Gastrocnemius medialis (tissue), 4 donors: ENCODE measurements around the gene MAFB. TPM values are rescaled to one million over a fixed set of nuclear protein-coding genes. Genes with fewer than 3 reads are reported as not detected.

ENCODE experiments used
- ATAC-seq, 2 donors: fragments of 150-250 bp; one replicate each; pipeline ENCODE4 v1.9.1; 2016
- DNase-seq, 2 donors: peaks; one replicate each; pipeline ENCODE4 v3.0.0-alpha.2; 2019
- H3K27ac ChIP-seq, 4 donors: fragments of 200-600 bp; sonication (generic); 1 replicate in 1 of 4; 2 replicates in 3 of 4; pipeline ENCODE4 v1.5.1; 2016 to 2018; ENCODE audit warnings: mild to moderate bottlenecking in 2 of 4, moderate library complexity in 1 of 4
- H3K27me3 ChIP-seq, 3 donors: fragments of 200-600 bp; sonication (generic) in 2 of 3; 1 replicate in 1 of 3; 2 replicates in 2 of 3; pipeline versions ENCODE4 v1.5.1 to v1.6.0; 2016 to 2019; ENCODE audit warnings: mild to moderate bottlenecking in 1 of 3, moderate library complexity in 1 of 3
- H3K36me3 ChIP-seq, 2 donors: fragments of 200-600 bp; sonication (generic) in 1 of 2; one replicate each; pipeline ENCODE4 v1.5.1; 2017 to 2018
- H3K4me1 ChIP-seq, 2 donors: fragments of 200-600 bp; sonication (generic) in 1 of 2; one replicate each; pipeline ENCODE4 v1.5.1; 2016 to 2017; ENCODE audit warnings: mild to moderate bottlenecking in 2 of 2
- H3K4me3 ChIP-seq, 4 donors: fragments of 200-600 bp; sonication (generic) in 3 of 4; 1 replicate in 1 of 4; 2 replicates in 3 of 4; pipeline ENCODE4 v1.5.1; 2016 to 2019; ENCODE audit warnings: mild to moderate bottlenecking in 2 of 4
- H3K9me3 ChIP-seq, 3 donors: fragments of 200-600 bp; sonication (generic) in 2 of 3; 1 replicate in 1 of 3; 2 replicates in 2 of 3; pipeline ENCODE4 v1.5.1; 2016 to 2019
- POLR2A ChIP-seq, 2 donors: fragments of 450-650 bp; IDR thresholded peaks; one replicate each; pipeline ENCODE4 v1.6.1; 2017; ENCODE audit warnings: antibody characterized with exemption in 2 of 2, mild to moderate bottlenecking in 2 of 2, moderate library complexity in 2 of 2
- in situ Hi-C, 4 donors: fragments of 200-750 bp; cut with MboI; loops; one replicate each; pipeline versions ENCODE4 v1.15.0 to v1.8.0; 2017; ENCODE audit warnings: low sequenced_read_pairs in 4 of 4
- intact Hi-C: fragments of 100-400 bp; cut with DNase I; formaldehyde crosslinking; loops from one replicate; pipeline ENCODE4 v1.15.1; 2023; ENCODE audit warnings: low total_unique reads
- total RNA-seq, 4 donors: library from RNA; depleted of rRNA; stranded (reverse); fragments of >200 nt; gene quantifications; one replicate each; pipeline versions ENCODE4 v1.1.0 to v1.2.3, GENCODE V29; 2016
- TF ChIP-seq, protein P1 (sequence below), 5 experiments: fragments of 450-650 bp in 3 of 5; fragments of 200-600 bp in 2 of 5; sonication (generic) in 2 of 5; IDR thresholded peaks in 4 of 5; conservative IDR thresholded peaks in 1 of 5; 1 replicate in 4 of 5; 2 replicates in 1 of 5; pipeline ENCODE4 v1.5.1; 2016 to 2019; ENCODE audit warnings: antibody characterized with exemption in 5 of 5, mild to moderate bottlenecking in 3 of 5, moderate library complexity in 3 of 5

MAFB gene
- total RNA-seq, 4 donors from 2014 or later, result 15.4 to 24.9 (median 18.6) TPM

DNA sequence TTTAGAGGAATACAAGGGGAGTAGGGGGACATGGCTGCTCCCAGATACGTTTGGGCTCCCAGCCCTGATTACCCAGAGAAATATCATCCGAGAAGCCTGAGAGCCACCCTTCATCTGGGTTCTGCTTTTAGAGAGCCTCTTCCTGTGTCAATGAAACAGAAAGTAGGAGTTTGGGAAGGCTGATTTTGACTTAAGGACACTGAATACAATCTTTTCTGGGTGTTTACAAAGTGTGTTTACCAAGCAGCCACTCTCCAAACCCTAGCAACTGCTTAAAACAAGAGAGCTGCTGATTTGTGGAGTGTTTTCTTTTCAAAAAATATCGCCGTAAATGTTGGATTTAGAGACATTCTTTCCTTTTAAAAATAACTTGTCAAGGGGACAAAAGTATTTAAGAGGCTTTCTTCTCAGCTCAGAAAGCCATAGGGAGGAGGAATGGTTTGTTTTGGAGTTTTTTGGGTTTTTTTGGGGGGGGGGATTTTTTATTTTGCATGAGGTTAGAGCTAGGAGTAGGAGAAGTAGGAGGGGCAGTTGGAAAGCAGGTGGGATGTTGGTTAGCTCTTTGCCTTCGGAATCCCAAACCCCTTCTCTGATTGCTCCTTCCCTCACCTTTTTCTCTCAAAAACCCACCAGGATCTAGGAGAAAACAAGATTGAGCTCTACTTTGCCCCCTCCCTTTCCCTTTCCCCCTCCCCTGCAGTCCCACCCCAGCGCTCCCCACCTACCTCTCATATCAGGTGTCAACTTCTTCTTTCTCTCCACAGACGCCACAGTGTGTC is 12.4 kb downstream of the MAFB start:
- Histone ChIP-seq H3K4me3 (no peak overlapping the region), H3K4me1 (no peaks in the 10 kb centered on the region), H3K27me3 (no peaks in the 10 kb centered on the region), H3K36me3 (no peaks in the 10 kb centered on the region), H3K9me3 (no peaks in the 10 kb centered on the region), H3K27ac (no peak overlapping the region)
- no peak for DNase-seq
- ATAC-seq, result no peak
- no peak for TF ChIP-seq POLR2A (IDR thresholded peaks at IDR 0.05)
- TF ChIP-seq, protein P1, sequence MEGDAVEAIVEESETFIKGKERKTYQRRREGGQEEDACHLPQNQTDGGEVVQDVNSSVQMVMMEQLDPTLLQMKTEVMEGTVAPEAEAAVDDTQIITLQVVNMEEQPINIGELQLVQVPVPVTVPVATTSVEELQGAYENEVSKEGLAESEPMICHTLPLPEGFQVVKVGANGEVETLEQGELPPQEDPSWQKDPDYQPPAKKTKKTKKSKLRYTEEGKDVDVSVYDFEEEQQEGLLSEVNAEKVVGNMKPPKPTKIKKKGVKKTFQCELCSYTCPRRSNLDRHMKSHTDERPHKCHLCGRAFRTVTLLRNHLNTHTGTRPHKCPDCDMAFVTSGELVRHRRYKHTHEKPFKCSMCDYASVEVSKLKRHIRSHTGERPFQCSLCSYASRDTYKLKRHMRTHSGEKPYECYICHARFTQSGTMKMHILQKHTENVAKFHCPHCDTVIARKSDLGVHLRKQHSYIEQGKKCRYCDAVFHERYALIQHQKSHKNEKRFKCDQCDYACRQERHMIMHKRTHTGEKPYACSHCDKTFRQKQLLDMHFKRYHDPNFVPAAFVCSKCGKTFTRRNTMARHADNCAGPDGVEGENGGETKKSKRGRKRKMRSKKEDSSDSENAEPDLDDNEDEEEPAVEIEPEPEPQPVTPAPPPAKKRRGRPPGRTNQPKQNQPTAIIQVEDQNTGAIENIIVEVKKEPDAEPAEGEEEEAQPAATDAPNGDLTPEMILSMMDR (IDR thresholded peaks at IDR 0.05 in 4 of 5, conservative IDR thresholded peaks at IDR 0.05 in 1 of 5), result no peak
- intact Hi-C loops (no loop called here), in situ Hi-C loops (loop anchor here (25.0 kb wide), 4 partner anchors 389 to 789 kb away; no protein-coding TSS in a partner anchor)

DNA sequence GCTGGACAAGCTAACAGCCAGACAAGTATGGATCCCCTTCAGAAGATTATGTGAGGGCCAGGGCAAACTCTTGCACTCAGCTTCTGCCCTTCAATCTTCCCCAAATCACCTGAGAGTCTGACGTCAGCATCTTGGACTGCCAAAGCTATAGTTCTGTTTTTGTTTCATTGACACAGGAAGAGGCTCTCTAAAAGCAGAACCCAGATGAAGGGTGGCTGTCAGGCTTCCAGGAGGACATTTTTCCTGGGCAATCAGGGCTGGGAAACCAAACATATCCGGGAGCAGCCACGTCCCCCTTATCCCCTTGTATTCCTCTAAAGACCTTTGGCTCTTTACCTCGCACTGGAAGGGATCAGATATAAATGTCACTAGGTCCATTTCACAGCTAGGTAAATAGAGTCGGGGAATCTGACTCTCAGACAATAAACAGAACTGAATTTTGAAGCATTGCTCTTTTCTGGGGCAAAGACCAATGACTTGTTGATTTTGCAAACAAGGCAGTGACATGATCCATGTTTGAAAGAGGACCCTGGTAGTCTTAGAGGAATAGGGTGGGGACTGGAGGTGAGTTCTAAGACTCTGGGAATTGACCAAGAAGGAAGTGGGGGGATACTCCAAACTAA is 13.3 kb downstream of the MAFB start:
- TF ChIP-seq, protein P1 (IDR thresholded peaks at IDR 0.05 in 4 of 5, conservative IDR thresholded peaks at IDR 0.05 in 1 of 5), result no peak
- no peak for TF ChIP-seq POLR2A (IDR thresholded peaks at IDR 0.05)
- ATAC-seq, result no peak
- in situ Hi-C loops, result loop anchor here (25.0 kb wide), 4 partner anchors 388 to 788 kb away; no protein-coding TSS in a partner anchor

DNA sequence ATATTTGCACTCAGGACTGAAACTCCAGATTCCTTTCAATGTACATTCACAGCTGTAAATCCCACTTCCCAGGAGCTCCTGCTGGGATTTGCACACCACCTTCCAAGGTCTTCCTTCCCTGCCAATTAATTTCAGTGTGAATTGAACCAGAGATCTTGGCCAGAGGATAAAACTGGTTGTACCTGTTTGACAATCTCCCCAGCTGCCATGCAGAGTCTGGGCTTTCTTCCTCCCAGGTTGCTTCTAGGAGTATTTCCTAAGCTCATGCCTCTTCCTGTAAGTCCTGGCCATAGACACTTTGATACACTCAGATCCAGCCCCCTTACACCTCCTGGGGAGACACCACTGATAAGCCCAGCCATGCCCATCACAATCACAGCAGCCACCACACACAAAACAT is 15.6 kb downstream of the MAFB start:
- Histone ChIP-seq H3K27me3 (no peaks in the 10 kb centered on the region), H3K4me1 (peaks cover 0 to 8% of the 10 kb centered on the region in 2 donors), H3K36me3 (no peaks in the 10 kb centered on the region), H3K9me3 (no peaks in the 10 kb centered on the region), H3K27ac (no peak overlapping the region), H3K4me3 (no peak overlapping the region)
- ATAC-seq, result no peak
- intact Hi-C loops (no loop called here), in situ Hi-C loops (no loop called here)
- TF ChIP-seq POLR2A (IDR thresholded peaks at IDR 0.05), result no peak
- TF ChIP-seq, protein P1 (IDR thresholded peaks at IDR 0.05 in 4 of 5, conservative IDR thresholded peaks at IDR 0.05 in 1 of 5), result no peak
- no peak for DNase-seq

More for the DNA sequence above, 13.3 kb downstream of the MAFB start:
- no peaks in the 10 kb centered on the region for H3K4me1 ChIP-seq
- no peaks in the 10 kb centered on the region for H3K9me3 ChIP-seq
- no peak overlapping the region for H3K27ac ChIP-seq
- no peak overlapping the region for H3K4me3 ChIP-seq
- no peaks in the 10 kb centered on the region for H3K36me3 ChIP-seq
- intact Hi-C loops, result no loop called here
- H3K27me3 ChIP-seq, result no peaks in the 10 kb centered on the region
- no peak for DNase-seq

DNA sequence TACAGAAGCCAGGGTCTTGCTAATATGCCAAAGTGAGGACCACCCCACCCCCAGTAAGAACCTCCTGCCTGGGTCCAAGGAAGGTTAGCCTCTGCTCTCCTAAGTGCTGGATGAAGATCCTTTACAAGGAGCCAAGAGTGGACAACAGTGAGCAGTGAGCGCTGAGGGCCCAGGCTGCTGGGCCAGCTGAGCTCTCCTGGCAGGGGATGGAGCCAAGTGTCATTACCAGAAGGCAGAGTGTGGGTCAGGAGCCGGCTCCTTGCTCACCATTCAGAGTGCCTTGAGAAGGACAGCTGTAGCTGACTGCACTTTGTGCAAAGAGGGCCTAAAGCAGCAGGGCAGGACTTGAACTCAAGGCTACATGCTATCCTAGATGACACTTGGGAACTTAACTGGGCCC is 16.9 kb downstream of the MAFB start:
- TF ChIP-seq, protein P1 (IDR thresholded peaks at IDR 0.05 in 4 of 5, conservative IDR thresholded peaks at IDR 0.05 in 1 of 5), result no peak
- TF ChIP-seq POLR2A (IDR thresholded peaks at IDR 0.05), result no peak
- Histone ChIP-seq H3K9me3 (no peaks in the 10 kb centered on the region), H3K27ac (no peak overlapping the region), H3K27me3 (no peaks in the 10 kb centered on the region), H3K4me1 (peaks cover 0 to 10% of the 10 kb centered on the region in 2 donors), H3K36me3 (no peaks in the 10 kb centered on the region), H3K4me3 (no peak overlapping the region)
- intact Hi-C loops (no loop called here), in situ Hi-C loops (no loop called here)
- ATAC-seq, result no peak
- DNase-seq, result no peak
